ENCODE results near the gene SLC26A1. TPM values are rescaled to one million over a fixed set of nuclear protein-coding genes. Genes with fewer than 3 reads are reported as not detected.

SLC26A1 gene
- total RNA-seq, 1 experiment from 2014 or later = 0.16 TPM

DNA sequence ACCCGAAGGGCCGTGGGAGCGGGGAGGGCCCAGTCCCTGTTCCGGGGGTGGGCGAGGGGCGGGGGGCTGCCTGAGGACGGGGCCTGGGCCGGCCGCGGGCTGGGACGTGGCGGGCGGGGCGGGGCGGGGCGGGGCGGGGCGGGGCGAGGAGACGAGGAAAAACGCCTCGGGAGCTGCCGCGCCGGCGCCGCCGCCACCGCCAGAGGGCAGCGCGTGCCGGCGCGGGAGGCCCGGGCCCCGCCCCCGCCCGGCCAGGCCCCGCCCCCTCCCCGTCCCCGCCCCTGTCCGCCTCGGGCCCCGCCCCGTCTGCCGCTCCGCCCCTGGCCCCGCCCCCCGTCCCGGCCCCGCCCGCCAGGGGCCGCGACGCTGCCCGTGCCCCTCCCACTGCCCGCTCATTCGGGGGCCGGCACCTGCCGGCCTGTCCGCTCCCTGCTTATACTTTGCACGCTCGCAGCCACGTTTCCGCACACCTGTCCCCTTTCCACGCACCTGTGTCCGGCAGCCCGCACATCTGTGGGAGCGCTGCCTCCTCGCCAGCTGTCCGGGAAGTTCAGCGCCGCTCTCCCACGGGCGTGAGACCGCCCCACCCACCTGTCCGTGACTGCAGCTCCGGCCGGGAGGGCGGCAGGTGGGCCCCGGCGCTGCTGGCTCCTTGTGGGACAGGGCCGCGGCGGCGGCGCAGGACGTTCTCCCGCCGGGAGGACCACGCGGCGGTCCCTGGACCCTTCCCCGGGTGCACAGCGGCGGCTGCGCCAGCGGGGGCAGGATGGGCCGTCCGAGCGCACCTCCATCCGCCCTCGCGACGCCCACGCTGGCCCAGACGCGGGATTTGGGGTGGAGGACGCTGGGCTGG is 16.6 kb upstream of the SLC26A1 start:
- H3K27me3 Mint-ChIP-seq (ENCODE audit: insufficient read depth, unreplicated experiment) = peaks cover 29% of the 10 kb centered on the region
- peaks cover 11% of the 10 kb centered on the region for H3K4me1 Mint-ChIP-seq (ENCODE audit: insufficient read depth, unreplicated experiment)
- H3K4me3 Mint-ChIP-seq (ENCODE audit: unreplicated experiment) = peak overlapping the region; percentile 79
- H3K27ac Mint-ChIP-seq (ENCODE audit: low read depth, unreplicated experiment) = peak overlapping the region; percentile 76
- peaks cover 7% of the 10 kb centered on the region for H3K36me3 Mint-ChIP-seq (ENCODE audit: insufficient read depth, unreplicated experiment)
- H3K9me3 Mint-ChIP-seq (ENCODE audit: unreplicated experiment) = no peaks in the 10 kb centered on the region
- intact Hi-C loops (cut with micrococcal nuclease) = loop anchor here (5.0 kb wide), 1 partner anchor 73 kb away; no protein-coding TSS in a partner anchor
- BruUV-seq (replicated peaks) = no TSS peak
- ChIA-PET POLR2A (interaction anchor here (0.6 to 1.7 kb wide), 15 partner anchors 11 to 337 kb away, joined by 3 to 7 read pairs (median 4); partner anchors contain the start of genes GAK, TMEM175 and UVSSA), CTCF (interaction anchor here (0.5 to 1.1 kb wide), 3 partner anchors 22 to 341 kb away, joined by 3 to 4 read pairs (median 3); no protein-coding TSS in a partner anchor)
- peak; percentile 56 for DNase-seq (ENCODE audit: unreplicated experiment)
- TF ChIP-seq, protein P1, sequence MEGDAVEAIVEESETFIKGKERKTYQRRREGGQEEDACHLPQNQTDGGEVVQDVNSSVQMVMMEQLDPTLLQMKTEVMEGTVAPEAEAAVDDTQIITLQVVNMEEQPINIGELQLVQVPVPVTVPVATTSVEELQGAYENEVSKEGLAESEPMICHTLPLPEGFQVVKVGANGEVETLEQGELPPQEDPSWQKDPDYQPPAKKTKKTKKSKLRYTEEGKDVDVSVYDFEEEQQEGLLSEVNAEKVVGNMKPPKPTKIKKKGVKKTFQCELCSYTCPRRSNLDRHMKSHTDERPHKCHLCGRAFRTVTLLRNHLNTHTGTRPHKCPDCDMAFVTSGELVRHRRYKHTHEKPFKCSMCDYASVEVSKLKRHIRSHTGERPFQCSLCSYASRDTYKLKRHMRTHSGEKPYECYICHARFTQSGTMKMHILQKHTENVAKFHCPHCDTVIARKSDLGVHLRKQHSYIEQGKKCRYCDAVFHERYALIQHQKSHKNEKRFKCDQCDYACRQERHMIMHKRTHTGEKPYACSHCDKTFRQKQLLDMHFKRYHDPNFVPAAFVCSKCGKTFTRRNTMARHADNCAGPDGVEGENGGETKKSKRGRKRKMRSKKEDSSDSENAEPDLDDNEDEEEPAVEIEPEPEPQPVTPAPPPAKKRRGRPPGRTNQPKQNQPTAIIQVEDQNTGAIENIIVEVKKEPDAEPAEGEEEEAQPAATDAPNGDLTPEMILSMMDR (IDR thresholded peaks at IDR 0.05; ENCODE audit: unreplicated experiment) = peak; percentile 6

DNA sequence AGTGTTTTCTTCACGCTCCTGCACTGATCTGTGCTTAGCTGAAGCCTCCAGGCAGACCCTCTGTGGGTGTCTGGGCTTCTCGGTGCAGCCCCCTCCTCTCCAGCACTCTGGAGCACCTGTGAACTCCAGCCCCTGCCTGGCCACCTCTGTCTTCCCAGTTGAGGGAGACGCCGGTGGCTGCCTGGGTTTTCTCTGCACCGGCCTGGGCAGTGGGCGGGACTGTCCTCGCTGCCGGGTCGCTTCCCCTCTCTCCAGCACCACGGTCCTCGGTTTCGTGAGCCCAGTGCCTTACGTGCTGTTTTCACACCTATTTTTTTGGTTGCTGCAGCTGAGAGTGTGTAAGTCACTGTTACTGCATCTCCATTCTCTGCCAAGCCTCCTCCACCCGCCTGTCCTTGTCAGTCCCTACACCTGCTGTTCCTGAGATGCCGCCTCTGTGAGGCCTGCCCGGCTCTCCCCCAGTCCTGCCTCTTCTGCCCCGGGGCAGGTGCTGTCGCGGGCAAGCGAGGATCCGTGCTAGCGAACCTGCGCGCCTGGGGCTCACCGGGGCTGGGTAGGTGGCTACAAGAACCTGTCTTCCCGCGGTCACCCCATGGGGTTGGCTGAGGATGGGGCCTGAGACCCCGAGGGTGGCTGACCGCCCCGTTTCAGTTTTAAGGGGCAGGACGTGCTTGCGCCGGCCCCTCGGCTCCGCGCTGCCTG is 15.8 kb upstream of the SLC26A1 start:
- CTCF ChIA-PET = no interaction called here
- H3K36me3 Mint-ChIP-seq (ENCODE audit: insufficient read depth, unreplicated experiment) = peaks cover 7% of the 10 kb centered on the region
- H3K27me3 Mint-ChIP-seq (ENCODE audit: insufficient read depth, unreplicated experiment) = peaks cover 29% of the 10 kb centered on the region
- H3K9me3 Mint-ChIP-seq (ENCODE audit: unreplicated experiment) = no peaks in the 10 kb centered on the region
- peak overlapping the region; percentile 45 for H3K4me3 Mint-ChIP-seq (ENCODE audit: unreplicated experiment)
- no TSS peak for BruUV-seq (replicated peaks)
- intact Hi-C loops (cut with micrococcal nuclease) = no loop called here
- TF ChIP-seq, protein P1 (IDR thresholded peaks at IDR 0.05; ENCODE audit: unreplicated experiment) = no peak
- DNase-seq (ENCODE audit: unreplicated experiment) = no peak
- POLR2A ChIA-PET = interaction anchor here (0.6 kb wide), 1 partner anchor 77 kb away, joined by 3 read pairs; the partner anchor contains the start of genes GAK and TMEM175
- peaks cover 11% of the 10 kb centered on the region for H3K4me1 Mint-ChIP-seq (ENCODE audit: insufficient read depth, unreplicated experiment)
- H3K27ac Mint-ChIP-seq (ENCODE audit: low read depth, unreplicated experiment) = no peak overlapping the region

DNA sequence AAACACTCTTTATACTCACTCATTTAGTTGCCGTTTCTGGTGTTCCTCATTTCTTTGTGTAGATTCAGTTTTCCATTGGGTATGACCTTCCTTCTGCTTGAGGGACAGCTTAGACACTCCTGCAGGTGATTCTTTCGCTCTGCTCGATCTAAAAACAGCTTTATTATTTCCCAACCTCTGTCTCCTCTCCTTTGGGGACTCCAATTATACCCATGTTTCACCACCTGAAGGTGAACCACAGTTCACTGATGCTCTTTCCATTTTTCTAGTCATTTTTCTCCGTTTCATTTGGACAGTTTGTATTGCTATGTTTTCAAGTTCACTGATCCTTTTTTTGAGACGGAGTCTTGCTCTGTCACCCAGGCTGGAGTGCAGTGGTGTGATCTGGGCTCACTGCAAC is 13.7 kb upstream of the SLC26A1 start:
- intact Hi-C loops (cut with micrococcal nuclease) = no loop called here
- peaks cover 11% of the 10 kb centered on the region for H3K4me1 Mint-ChIP-seq (ENCODE audit: insufficient read depth, unreplicated experiment)
- ChIA-PET POLR2A (no interaction called here), CTCF (no interaction called here)
- no peaks in the 10 kb centered on the region for H3K9me3 Mint-ChIP-seq (ENCODE audit: unreplicated experiment)
- H3K27me3 Mint-ChIP-seq (ENCODE audit: insufficient read depth, unreplicated experiment) = peaks cover 29% of the 10 kb centered on the region
- no peak for DNase-seq (ENCODE audit: unreplicated experiment)
- no peak overlapping the region for H3K27ac Mint-ChIP-seq (ENCODE audit: low read depth, unreplicated experiment)
- H3K4me3 Mint-ChIP-seq (ENCODE audit: unreplicated experiment) = no peak overlapping the region
- BruUV-seq (replicated peaks) = no TSS peak
- TF ChIP-seq, protein P1 (IDR thresholded peaks at IDR 0.05; ENCODE audit: unreplicated experiment) = no peak
- H3K36me3 Mint-ChIP-seq (ENCODE audit: insufficient read depth, unreplicated experiment) = peaks cover 7% of the 10 kb centered on the region
